HEK293 (cell line): ENCODE measurements around the gene PRTN3.

Source experiments
- CTCF ChIA-PET: fragments of 350-600 bp; formaldehyde crosslinking; extraction: SDS; loops from one replicate; lab custom pipeline; 2021; ENCODE audit warnings: antibody characterized with exemption; lab: Yijun Ruan, JAX
- POLR2A ChIA-PET: fragments of 300-600 bp; formaldehyde crosslinking; extraction: SDS; loops from one replicate; lab custom pipeline; 2020; ENCODE audit warnings: antibody characterized with exemption, inconsistent platforms; lab: Yijun Ruan, JAX
- H3K27ac ChIP-seq: fragments of 200-500 bp; sonication (Bioruptor generic); 2 replicates; pipeline ENCODE4 v1.5.1; 2014; ENCODE audit warnings: low read depth, low read length, control low read depth, inconsistent platforms; ENCODE audit errors: extremely low read depth
- H3K36me3 ChIP-seq, 2 experiments: fragments of 200-500 bp in 1 of 2; sonication (Bioruptor generic) in 1 of 2; 1 replicate in 1 of 2; 2 replicates in 1 of 2; pipeline ENCODE4 v1.5.1; 2014 to 2017; ENCODE audit warnings: inconsistent platforms in 2 of 2, low read length in 2 of 2; ENCODE audit not compliant: control insufficient read depth in 2 of 2, insufficient read depth in 1 of 2
- H3K4me1 ChIP-seq: fragments of 200-500 bp; sonication (Bioruptor generic); 2 replicates; pipeline ENCODE4 v1.5.1; 2014; ENCODE audit warnings: mild to moderate bottlenecking, low read length, inconsistent platforms; ENCODE audit not compliant: control insufficient read depth, insufficient read depth
- H3K4me3 ChIP-seq: 2 replicates; pipeline ENCODE4 v1.5.1; 2011; ENCODE audit warnings: low read depth, mild to moderate bottlenecking, control low read depth, low read length, moderate library complexity
- H3K9me3 ChIP-seq: fragments of 200-500 bp; sonication (Bioruptor generic); 2 replicates; pipeline ENCODE4 v1.5.1; 2014; ENCODE audit warnings: low read depth, low read length, inconsistent platforms; ENCODE audit not compliant: control insufficient read depth, insufficient read depth
- GLI2 ChIP-seq: fragments of 450-650 bp; formaldehyde crosslinking; IDR thresholded peaks from 2 replicates; pipeline ENCODE4; 2017; ENCODE audit warnings: missing biosample characterization, missing genetic modification characterization, low read depth, borderline replicate concordance
- GLI4 ChIP-seq: fragments of 450-650 bp; formaldehyde crosslinking; IDR thresholded peaks from 2 replicates; pipeline ENCODE4 v1.5.1; 2016; ENCODE audit warnings: missing biosample characterization, missing genetic modification characterization
- HOXA7 ChIP-seq: sonication (generic); formaldehyde crosslinking; IDR thresholded peaks from 2 replicates; pipeline ENCODE4 v1.8.1; 2022; ENCODE audit warnings: missing genetic modification reagents, borderline replicate concordance
- HOXC10 ChIP-seq: sonication (generic); formaldehyde crosslinking; IDR thresholded peaks from 2 replicates; pipeline ENCODE4 v1.8.1; 2023; ENCODE audit warnings: mild to moderate bottlenecking, missing genetic modification reagents
- MZF1 ChIP-seq: fragments of 450-650 bp; formaldehyde crosslinking; IDR thresholded peaks from 2 replicates; pipeline ENCODE4 v1.5.1; 2017; ENCODE audit warnings: missing biosample characterization, missing genetic modification characterization, borderline replicate concordance
- SP3 ChIP-seq: fragments of 450-650 bp; formaldehyde crosslinking; IDR thresholded peaks from 2 replicates; pipeline ENCODE4 v1.5.1; 2016; ENCODE audit warnings: missing biosample characterization, missing genetic modification characterization
- ZBTB17 ChIP-seq: fragments of 450-650 bp; formaldehyde crosslinking; IDR thresholded peaks from 2 replicates; pipeline ENCODE4 v1.5.1; 2016; ENCODE audit warnings: missing biosample characterization, missing genetic modification characterization
- ZBTB49 ChIP-seq: fragments of 450-650 bp; formaldehyde crosslinking; IDR thresholded peaks from 2 replicates; pipeline ENCODE4 v1.5.1; 2016; ENCODE audit warnings: missing biosample characterization, missing genetic modification characterization, low read depth
- ZIC2 ChIP-seq: fragments of 450-650 bp; formaldehyde crosslinking; IDR thresholded peaks from 2 replicates; pipeline ENCODE4 v1.5.1; 2016; ENCODE audit warnings: missing biosample characterization, missing genetic modification characterization
- ZNF214 ChIP-seq: fragments of 450-650 bp; formaldehyde crosslinking; IDR thresholded peaks from 2 replicates; pipeline ENCODE4 v1.5.1; 2017; ENCODE audit warnings: missing biosample characterization, mild to moderate bottlenecking, missing genetic modification characterization, borderline replicate concordance
- ZNF362 ChIP-seq: fragments of 450-650 bp; formaldehyde crosslinking; IDR thresholded peaks from 2 replicates; pipeline ENCODE4 v1.5.1; 2016; ENCODE audit warnings: missing biosample characterization, missing genetic modification characterization
- ZNF423 ChIP-seq: fragments of 450-650 bp; formaldehyde crosslinking; IDR thresholded peaks from 2 replicates; pipeline ENCODE4 v1.5.1; 2016; ENCODE audit warnings: missing biosample characterization, missing genetic modification characterization
- ZNF548 ChIP-seq: fragments of 450-650 bp; formaldehyde crosslinking; IDR thresholded peaks from 2 replicates; pipeline ENCODE4 v1.5.1; 2016; ENCODE audit warnings: missing biosample characterization, missing genetic modification characterization
- ZNF677 ChIP-seq: fragments of 450-650 bp; IDR thresholded peaks from 2 replicates; pipeline ENCODE4 v1.5.0; 2018; ENCODE audit warnings: missing biosample characterization, mild to moderate bottlenecking, missing genetic modification characterization, moderate library complexity
- ZNF830 ChIP-seq: fragments of 450-650 bp; IDR thresholded peaks from 2 replicates; pipeline ENCODE4 v1.5.0; 2018; ENCODE audit warnings: missing biosample characterization, missing genetic modification characterization, low read depth, mild to moderate bottlenecking, moderate library complexity
- TF ChIP-seq, protein P1 (sequence below): fragments of 450-650 bp; formaldehyde crosslinking; IDR thresholded peaks from 2 replicates; pipeline ENCODE4 v1.5.1; 2016; ENCODE audit warnings: missing biosample characterization, missing genetic modification characterization

Gene PRTN3

DNA sequence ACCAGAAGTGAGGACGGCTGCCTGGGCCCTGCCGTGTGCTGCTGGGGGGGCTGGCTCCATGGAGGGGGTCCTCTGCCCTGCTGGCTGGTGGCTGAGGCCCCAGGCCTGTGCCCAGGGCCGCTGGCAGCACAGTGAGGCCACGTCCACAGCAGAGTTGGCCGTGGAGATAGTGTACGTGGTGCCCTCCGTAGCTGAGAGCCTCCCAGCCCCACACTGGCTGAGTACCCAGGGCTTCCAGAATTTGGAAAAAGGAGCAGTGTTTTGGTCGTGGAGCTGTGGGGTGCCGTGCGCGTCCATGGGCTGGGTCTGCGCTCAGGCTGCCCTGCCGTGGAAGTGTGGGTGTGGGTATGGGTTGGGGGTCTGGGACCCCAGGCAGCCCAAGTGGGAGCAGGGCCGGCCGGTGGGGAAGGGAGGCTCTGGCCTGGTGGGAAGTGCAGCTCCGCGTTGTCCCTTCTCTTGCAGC lies 37.7 kb upstream of the PRTN3 start:
- Histone ChIP-seq H3K4me1 (peaks cover 25% of the 10 kb centered on the region), H3K4me3 (no peak overlapping the region), H3K9me3 (no peaks in the 10 kb centered on the region), H3K27ac (peak overlapping the region; percentile 97), H3K36me3 (peaks cover 9 to 100% of the 10 kb centered on the region in 2 experiments; a peak in 2 of 3 replicates)
- 0 out of 2 replicates have a peak, but pooled peaks have one; percentile 30 for TF ChIP-seq ZIC2 (tag by site-specific recombination)
- TF ChIP-seq ZNF423 (tag by site-specific recombination): no peak
- TF ChIP-seq MZF1: no peak
- POLR2A ChIA-PET: interaction anchor here (0.7 kb wide), 1 partner anchor 24 kb away, joined by 3 read pairs; no protein-coding TSS in a partner anchor
- CTCF ChIA-PET: interaction anchor here (0.6 to 1.1 kb wide), 3 partner anchors 25 to 34 kb away, joined by 3 read pairs; no protein-coding TSS in a partner anchor

- Histone ChIP-seq H3K9me3 (no peaks in the 10 kb centered on the region), H3K27ac (peak overlapping the region; percentile 97), H3K4me3 (no peak overlapping the region), H3K4me1 (peaks cover 25% of the 10 kb centered on the region), H3K36me3 (peaks cover 11 to 99% of the 10 kb centered on the region in 2 experiments; a peak in 2 of 3 replicates)
- CTCF ChIA-PET: interaction anchor here (0.6 to 1.1 kb wide), 2 partner anchors 26 to 33 kb away, joined by 3 read pairs; no protein-coding TSS in a partner anchor
- POLR2A ChIA-PET: interaction anchor here (0.7 kb wide), 1 partner anchor 25 kb away, joined by 3 read pairs; no protein-coding TSS in a partner anchor
- no peak for TF ChIP-seq SP3
- TF ChIP-seq GLI4 (tag by site-specific recombination): no peak
- TF ChIP-seq ZNF548 (tag by site-specific recombination): no peak
- no peak for TF ChIP-seq ZNF677 (tag by site-specific recombination)
- TF ChIP-seq, protein P1, sequence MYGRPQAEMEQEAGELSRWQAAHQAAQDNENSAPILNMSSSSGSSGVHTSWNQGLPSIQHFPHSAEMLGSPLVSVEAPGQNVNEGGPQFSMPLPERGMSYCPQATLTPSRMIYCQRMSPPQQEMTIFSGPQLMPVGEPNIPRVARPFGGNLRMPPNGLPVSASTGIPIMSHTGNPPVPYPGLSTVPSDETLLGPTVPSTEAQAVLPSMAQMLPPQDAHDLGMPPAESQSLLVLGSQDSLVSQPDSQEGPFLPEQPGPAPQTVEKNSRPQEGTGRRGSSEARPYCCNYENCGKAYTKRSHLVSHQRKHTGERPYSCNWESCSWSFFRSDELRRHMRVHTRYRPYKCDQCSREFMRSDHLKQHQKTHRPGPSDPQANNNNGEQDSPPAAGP: no peak
- no peak for TF ChIP-seq HOXA7 (CRISPR knock-in tag)
- no peak for TF ChIP-seq ZIC2 (tag by site-specific recombination)
- TF ChIP-seq ZNF214 (tag by site-specific recombination): no peak
- TF ChIP-seq ZNF830 (tag by site-specific recombination): no peak
- no peak for TF ChIP-seq ZNF362 (tag by site-specific recombination)
- no peak for TF ChIP-seq HOXC10 (CRISPR knock-in tag)
- TF ChIP-seq ZBTB49 (tag by site-specific recombination): no peak
- TF ChIP-seq ZBTB17 (tag by site-specific recombination): no peak
- TF ChIP-seq GLI2 (tag by site-specific recombination): no peak
Observed at GRCh38 chr19:803686-804418, 36.9 kb upstream of the PRTN3 start.
